HEK293 (cell line): ENCODE results near the gene MC1R.

Source experiments
- CTCF ChIA-PET: fragments of 350-600 bp; formaldehyde crosslinking; extraction: SDS; loops from one replicate; lab custom pipeline; 2021; ENCODE audit warnings: antibody characterized with exemption; lab: Yijun Ruan, JAX
- POLR2A ChIA-PET: fragments of 300-600 bp; formaldehyde crosslinking; extraction: SDS; loops from one replicate; lab custom pipeline; 2020; ENCODE audit warnings: antibody characterized with exemption, inconsistent platforms; lab: Yijun Ruan, JAX
- H3K27ac ChIP-seq: fragments of 200-500 bp; sonication (Bioruptor generic); 2 replicates; pipeline ENCODE4 v1.5.1; 2014; ENCODE audit warnings: low read depth, low read length, control low read depth, inconsistent platforms; ENCODE audit errors: extremely low read depth
- H3K36me3 ChIP-seq, 2 experiments: fragments of 200-500 bp in 1 of 2; sonication (Bioruptor generic) in 1 of 2; 1 replicate in 1 of 2; 2 replicates in 1 of 2; pipeline ENCODE4 v1.5.1; 2014 to 2017; ENCODE audit warnings: inconsistent platforms in 2 of 2, low read length in 2 of 2; ENCODE audit not compliant: control insufficient read depth in 2 of 2, insufficient read depth in 1 of 2
- H3K4me1 ChIP-seq: fragments of 200-500 bp; sonication (Bioruptor generic); 2 replicates; pipeline ENCODE4 v1.5.1; 2014; ENCODE audit warnings: mild to moderate bottlenecking, low read length, inconsistent platforms; ENCODE audit not compliant: control insufficient read depth, insufficient read depth
- H3K4me3 ChIP-seq: 2 replicates; pipeline ENCODE4 v1.5.1; 2011; ENCODE audit warnings: low read depth, mild to moderate bottlenecking, control low read depth, low read length, moderate library complexity
- H3K9me3 ChIP-seq: fragments of 200-500 bp; sonication (Bioruptor generic); 2 replicates; pipeline ENCODE4 v1.5.1; 2014; ENCODE audit warnings: low read depth, low read length, inconsistent platforms; ENCODE audit not compliant: control insufficient read depth, insufficient read depth
- GLI2 ChIP-seq: fragments of 450-650 bp; formaldehyde crosslinking; IDR thresholded peaks from 2 replicates; pipeline ENCODE4; 2017; ENCODE audit warnings: missing biosample characterization, missing genetic modification characterization, low read depth, borderline replicate concordance
- GLIS2 ChIP-seq: fragments of 450-650 bp; formaldehyde crosslinking; IDR thresholded peaks from 2 replicates; pipeline ENCODE4 v1.5.1; 2016; ENCODE audit warnings: missing biosample characterization, missing genetic modification characterization
- HOXC10 ChIP-seq: sonication (generic); formaldehyde crosslinking; IDR thresholded peaks from 2 replicates; pipeline ENCODE4 v1.8.1; 2023; ENCODE audit warnings: mild to moderate bottlenecking, missing genetic modification reagents
- KLF10 ChIP-seq: fragments of 450-650 bp; IDR thresholded peaks from 2 replicates; pipeline ENCODE4 v1.5.1; 2018; ENCODE audit warnings: missing biosample characterization, mild to moderate bottlenecking, missing genetic modification characterization
- OSR2 ChIP-seq: fragments of 450-650 bp; formaldehyde crosslinking; IDR thresholded peaks from 2 replicates; pipeline ENCODE4 v1.5.1; 2016; ENCODE audit warnings: missing biosample characterization, missing genetic modification characterization
- OVOL3 ChIP-seq: fragments of 450-650 bp; formaldehyde crosslinking; IDR thresholded peaks from 2 replicates; pipeline ENCODE4 v1.5.1; 2016; ENCODE audit warnings: missing biosample characterization, missing genetic modification characterization
- REPIN1 ChIP-seq: fragments of 450-650 bp; formaldehyde crosslinking; IDR thresholded peaks from 2 replicates; pipeline ENCODE4 v1.5.1; 2017; ENCODE audit warnings: missing biosample characterization, missing genetic modification characterization, low read depth
- SALL2 ChIP-seq: fragments of 450-650 bp; formaldehyde crosslinking; IDR thresholded peaks from 2 replicates; pipeline ENCODE4 v1.5.0; 2017; ENCODE audit warnings: missing biosample characterization, mild to moderate bottlenecking, missing genetic modification characterization, borderline replicate concordance
- TRIM28 ChIP-seq: IDR thresholded peaks from 2 replicates; pipeline ENCODE4 v1.6.1; 2011; ENCODE audit warnings: low read length, control low read depth, borderline replicate concordance
- ZBTB17 ChIP-seq: fragments of 450-650 bp; formaldehyde crosslinking; IDR thresholded peaks from 2 replicates; pipeline ENCODE4 v1.5.1; 2016; ENCODE audit warnings: missing biosample characterization, missing genetic modification characterization
- ZBTB20 ChIP-seq: fragments of 450-650 bp; formaldehyde crosslinking; IDR thresholded peaks from 2 replicates; pipeline ENCODE4 v1.5.1; 2016; ENCODE audit warnings: missing biosample characterization, missing genetic modification characterization
- ZBTB7A ChIP-seq: fragments of 450-650 bp; formaldehyde crosslinking; IDR thresholded peaks from 2 replicates; pipeline ENCODE4 v1.5.1; 2016; ENCODE audit warnings: low read depth, missing biosample characterization, missing genetic modification characterization
- ZEB2 ChIP-seq: fragments of 450-650 bp; formaldehyde crosslinking; IDR thresholded peaks from 2 replicates; pipeline ENCODE4 v1.5.1; 2016; ENCODE audit warnings: missing biosample characterization, missing genetic modification characterization
- ZFP37 ChIP-seq: fragments of 450-650 bp; formaldehyde crosslinking; IDR thresholded peaks from 2 replicates; pipeline ENCODE4 v1.5.1; 2016; ENCODE audit warnings: missing biosample characterization, missing genetic modification characterization
- ZFP41 ChIP-seq: fragments of 450-650 bp; formaldehyde crosslinking; IDR thresholded peaks from 2 replicates; pipeline ENCODE4 v1.5.1; 2016; ENCODE audit warnings: missing biosample characterization, missing genetic modification characterization, borderline replicate concordance
- ZFP69B ChIP-seq: fragments of 450-650 bp; formaldehyde crosslinking; IDR thresholded peaks from 2 replicates; pipeline ENCODE4 v1.5.1; 2016; ENCODE audit warnings: missing biosample characterization, missing genetic modification characterization
- ZNF132 ChIP-seq: fragments of 450-650 bp; formaldehyde crosslinking; IDR thresholded peaks from 2 replicates; pipeline ENCODE4 v1.5.1; 2017; ENCODE audit warnings: missing biosample characterization, missing genetic modification characterization, borderline replicate concordance
- ZNF184 ChIP-seq: fragments of 450-650 bp; IDR thresholded peaks from 2 replicates; pipeline ENCODE4 v1.5.1; 2018; ENCODE audit warnings: missing biosample characterization, mild to moderate bottlenecking, missing genetic modification characterization
- ZNF2 ChIP-seq: fragments of 450-650 bp; formaldehyde crosslinking; IDR thresholded peaks from 2 replicates; pipeline ENCODE4 v1.5.1; 2016; ENCODE audit warnings: missing biosample characterization, missing genetic modification characterization
- ZNF302 ChIP-seq: fragments of 450-650 bp; formaldehyde crosslinking; IDR thresholded peaks from 2 replicates; pipeline ENCODE4 v1.5.1; 2016; ENCODE audit warnings: missing biosample characterization, missing genetic modification characterization, low read depth
- ZNF37A ChIP-seq: fragments of 450-650 bp; IDR thresholded peaks from 2 replicates; pipeline ENCODE4 v1.5.1; 2018; ENCODE audit warnings: missing biosample characterization, missing genetic modification characterization
- ZNF404 ChIP-seq: fragments of 450-650 bp; formaldehyde crosslinking; IDR thresholded peaks from 2 replicates; pipeline ENCODE4 v1.5.1; 2017; ENCODE audit warnings: missing biosample characterization, missing genetic modification characterization
- ZNF433 ChIP-seq: fragments of 450-650 bp; formaldehyde crosslinking; IDR thresholded peaks from 2 replicates; pipeline ENCODE4 v1.5.1; 2016; ENCODE audit warnings: missing biosample characterization, missing genetic modification characterization, low read depth
- ZNF521 ChIP-seq: fragments of 450-650 bp; formaldehyde crosslinking; IDR thresholded peaks from 2 replicates; pipeline ENCODE4 v1.5.1; 2017; ENCODE audit warnings: missing biosample characterization, mild to moderate bottlenecking, missing genetic modification characterization
- ZNF558 ChIP-seq: fragments of 450-650 bp; formaldehyde crosslinking; IDR thresholded peaks from 2 replicates; pipeline ENCODE4 v1.5.1; 2016; ENCODE audit warnings: missing biosample characterization, missing genetic modification characterization
- ZNF660 ChIP-seq: fragments of 450-650 bp; IDR thresholded peaks from 2 replicates; pipeline ENCODE4 v1.5.1; 2018; ENCODE audit warnings: missing biosample characterization, mild to moderate bottlenecking, missing genetic modification characterization
- ZNF664 ChIP-seq: fragments of 450-650 bp; formaldehyde crosslinking; IDR thresholded peaks from 2 replicates; pipeline ENCODE4 v1.5.1; 2016; ENCODE audit warnings: missing biosample characterization, missing genetic modification characterization
- ZNF76 ChIP-seq: fragments of 450-650 bp; formaldehyde crosslinking; IDR thresholded peaks from 2 replicates; pipeline ENCODE4; 2016; ENCODE audit warnings: low read depth, missing biosample characterization, missing genetic modification characterization, borderline replicate concordance
- ZNF768 ChIP-seq: fragments of 450-650 bp; formaldehyde crosslinking; IDR thresholded peaks from 2 replicates; pipeline ENCODE4 v1.5.1; 2018; ENCODE audit warnings: missing biosample characterization, mild to moderate bottlenecking, missing genetic modification characterization
- ZNF776 ChIP-seq: fragments of 450-650 bp; formaldehyde crosslinking; IDR thresholded peaks from 2 replicates; pipeline ENCODE4 v1.5.0; 2017; ENCODE audit warnings: missing biosample characterization, missing genetic modification characterization, borderline replicate concordance
- ZNF830 ChIP-seq: fragments of 450-650 bp; IDR thresholded peaks from 2 replicates; pipeline ENCODE4 v1.5.0; 2018; ENCODE audit warnings: missing biosample characterization, missing genetic modification characterization, low read depth, mild to moderate bottlenecking, moderate library complexity
- ZSCAN30 ChIP-seq: fragments of 450-650 bp; IDR thresholded peaks from 2 replicates; pipeline ENCODE4 v1.5.1; 2018; ENCODE audit warnings: missing biosample characterization, mild to moderate bottlenecking, missing genetic modification characterization, moderate library complexity
- TF ChIP-seq, protein P1 (sequence below): fragments of 450-650 bp; formaldehyde crosslinking; IDR thresholded peaks from 2 replicates; pipeline ENCODE4 v1.5.1; 2016; ENCODE audit warnings: missing biosample characterization, missing genetic modification characterization
- TF ChIP-seq, protein P2 (sequence below): fragments of 450-650 bp; formaldehyde crosslinking; conservative IDR thresholded peaks from 2 replicates; pipeline ENCODE4 v1.5.1; 2016; ENCODE audit warnings: low read depth, missing biosample characterization, missing genetic modification characterization

MC1R gene

DNA sequence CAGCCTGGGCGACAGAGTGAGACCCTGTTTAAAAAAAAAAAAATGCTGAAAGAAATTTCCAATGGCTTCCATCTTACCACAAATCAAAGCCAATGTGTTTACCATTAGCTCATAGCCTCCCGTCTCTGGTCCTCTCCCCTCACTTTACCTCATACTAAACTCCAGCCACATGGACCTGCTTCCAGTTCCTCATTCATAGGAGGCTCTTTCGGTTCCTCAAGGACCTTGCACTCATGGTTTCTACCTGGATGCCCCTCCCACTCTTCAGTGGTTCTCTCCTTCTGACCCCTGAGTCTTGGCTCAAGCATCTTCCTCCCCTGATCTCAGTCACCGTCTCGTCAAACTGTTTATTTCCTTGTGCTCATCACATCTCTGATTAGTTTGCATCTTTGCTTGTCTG lies 26.1 kb downstream of the MC1R start:
- Histone ChIP-seq H3K27ac (no peak overlapping the region), H3K9me3 (no peaks in the 10 kb centered on the region), H3K36me3 (no peaks in the 10 kb centered on the region), H3K4me3 (no peak overlapping the region), H3K4me1 (no peaks in the 10 kb centered on the region)
- ChIA-PET CTCF (no interaction called here), POLR2A (no interaction called here)
- TF ChIP-seq SALL2 (no peak), GLI2 (tag by site-specific recombination) (no peak), ZNF664 (tag by site-specific recombination) (no peak), ZNF37A (tag by site-specific recombination) (no peak), ZFP69B (tag by site-specific recombination) (no peak), ZFP41 (tag by site-specific recombination) (no peak), ZNF433 (tag by site-specific recombination) (no peak), TRIM28 (no peak), REPIN1 (tag by site-specific recombination) (no peak), ZNF558 (tag by site-specific recombination) (no peak), HOXC10 (CRISPR knock-in tag) (no peak), GLIS2 (tag by site-specific recombination) (no peak), ZNF830 (tag by site-specific recombination) (no peak), ZNF776 (tag by site-specific recombination) (no peak), ZBTB20 (tag by site-specific recombination) (no peak), ZNF184 (tag by site-specific recombination) (no peak), ZNF404 (no peak), ZFP37 (no peak)
- TF ChIP-seq, protein P1, sequence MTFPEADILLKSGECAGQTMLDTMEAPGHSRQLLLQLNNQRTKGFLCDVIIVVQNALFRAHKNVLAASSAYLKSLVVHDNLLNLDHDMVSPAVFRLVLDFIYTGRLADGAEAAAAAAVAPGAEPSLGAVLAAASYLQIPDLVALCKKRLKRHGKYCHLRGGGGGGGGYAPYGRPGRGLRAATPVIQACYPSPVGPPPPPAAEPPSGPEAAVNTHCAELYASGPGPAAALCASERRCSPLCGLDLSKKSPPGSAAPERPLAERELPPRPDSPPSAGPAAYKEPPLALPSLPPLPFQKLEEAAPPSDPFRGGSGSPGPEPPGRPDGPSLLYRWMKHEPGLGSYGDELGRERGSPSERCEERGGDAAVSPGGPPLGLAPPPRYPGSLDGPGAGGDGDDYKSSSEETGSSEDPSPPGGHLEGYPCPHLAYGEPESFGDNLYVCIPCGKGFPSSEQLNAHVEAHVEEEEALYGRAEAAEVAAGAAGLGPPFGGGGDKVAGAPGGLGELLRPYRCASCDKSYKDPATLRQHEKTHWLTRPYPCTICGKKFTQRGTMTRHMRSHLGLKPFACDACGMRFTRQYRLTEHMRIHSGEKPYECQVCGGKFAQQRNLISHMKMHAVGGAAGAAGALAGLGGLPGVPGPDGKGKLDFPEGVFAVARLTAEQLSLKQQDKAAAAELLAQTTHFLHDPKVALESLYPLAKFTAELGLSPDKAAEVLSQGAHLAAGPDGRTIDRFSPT (tag by site-specific recombination) = no peak

DNA sequence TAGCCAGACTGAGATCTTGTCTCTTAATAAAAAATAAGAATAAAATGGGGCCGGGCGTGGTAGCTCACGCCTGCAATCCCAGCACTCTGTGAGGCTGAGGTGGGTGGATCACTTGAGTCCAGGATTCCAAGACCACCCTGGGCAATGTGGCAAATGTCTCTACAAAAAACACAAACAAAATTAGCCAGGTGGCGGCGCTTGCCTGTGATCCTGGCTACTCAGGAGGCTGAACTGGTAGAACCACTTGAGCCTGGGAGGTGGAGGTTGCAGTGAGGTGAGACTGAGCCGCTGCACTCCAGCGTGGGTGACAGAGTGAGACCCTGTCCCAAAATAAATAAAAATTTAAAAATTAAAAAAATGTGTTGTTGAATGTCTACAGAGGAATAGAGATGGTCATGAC lies 27.0 kb downstream of the MC1R start:
- ChIA-PET CTCF (no interaction called here), POLR2A (no interaction called here)
- Histone ChIP-seq H3K9me3 (no peaks in the 10 kb centered on the region), H3K4me3 (no peak overlapping the region), H3K27ac (no peak overlapping the region), H3K4me1 (no peaks in the 10 kb centered on the region), H3K36me3 (no peaks in the 10 kb centered on the region; a peak in 1 of 3 replicates)
- no peak for TF ChIP-seq ZNF660 (tag by site-specific recombination)
- no peak for TF ChIP-seq ZNF2 (tag by site-specific recombination)
- TF ChIP-seq ZBTB17 (tag by site-specific recombination) = no peak
- TF ChIP-seq ZEB2 = no peak
- no peak for TF ChIP-seq OVOL3 (tag by site-specific recombination)
- no peak for TF ChIP-seq ZNF768 (tag by site-specific recombination)
- no peak for TF ChIP-seq ZBTB7A
- TF ChIP-seq ZNF76 (tag by site-specific recombination) = no peak
- no peak for TF ChIP-seq ZNF521 (tag by site-specific recombination)
- TF ChIP-seq KLF10 (tag by site-specific recombination) = no peak
- TF ChIP-seq OSR2 = no peak
- TF ChIP-seq ZNF132 (tag by site-specific recombination) = no peak
- TF ChIP-seq ZNF302 (tag by site-specific recombination) = no peak
- no peak for TF ChIP-seq ZSCAN30
- TF ChIP-seq, protein P2, sequence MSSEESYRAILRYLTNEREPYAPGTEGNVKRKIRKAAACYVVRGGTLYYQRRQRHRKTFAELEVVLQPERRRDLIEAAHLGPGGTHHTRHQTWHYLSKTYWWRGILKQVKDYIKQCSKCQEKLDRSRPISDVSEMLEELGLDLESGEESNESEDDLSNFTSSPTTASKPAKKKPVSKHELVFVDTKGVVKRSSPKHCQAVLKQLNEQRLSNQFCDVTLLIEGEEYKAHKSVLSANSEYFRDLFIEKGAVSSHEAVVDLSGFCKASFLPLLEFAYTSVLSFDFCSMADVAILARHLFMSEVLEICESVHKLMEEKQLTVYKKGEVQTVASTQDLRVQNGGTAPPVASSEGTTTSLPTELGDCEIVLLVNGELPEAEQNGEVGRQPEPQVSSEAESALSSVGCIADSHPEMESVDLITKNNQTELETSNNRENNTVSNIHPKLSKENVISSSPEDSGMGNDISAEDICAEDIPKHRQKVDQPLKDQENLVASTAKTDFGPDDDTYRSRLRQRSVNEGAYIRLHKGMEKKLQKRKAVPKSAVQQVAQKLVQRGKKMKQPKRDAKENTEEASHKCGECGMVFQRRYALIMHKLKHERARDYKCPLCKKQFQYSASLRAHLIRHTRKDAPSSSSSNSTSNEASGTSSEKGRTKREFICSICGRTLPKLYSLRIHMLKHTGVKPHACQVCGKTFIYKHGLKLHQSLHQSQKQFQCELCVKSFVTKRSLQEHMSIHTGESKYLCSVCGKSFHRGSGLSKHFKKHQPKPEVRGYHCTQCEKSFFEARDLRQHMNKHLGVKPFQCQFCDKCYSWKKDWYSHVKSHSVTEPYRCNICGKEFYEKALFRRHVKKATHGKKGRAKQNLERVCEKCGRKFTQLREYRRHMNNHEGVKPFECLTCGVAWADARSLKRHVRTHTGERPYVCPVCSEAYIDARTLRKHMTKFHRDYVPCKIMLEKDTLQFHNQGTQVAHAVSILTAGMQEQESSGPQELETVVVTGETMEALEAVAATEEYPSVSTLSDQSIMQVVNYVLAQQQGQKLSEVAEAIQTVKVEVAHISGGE (tag by site-specific recombination) = no peak
